HEK293T (cell line): ENCODE measurements around the gene CHD5.

ENCODE experiments used
- CTCF ChIA-PET: fragments of 350-600 bp; formaldehyde crosslinking; extraction: SDS; loops from one replicate; lab custom pipeline; 2021; ENCODE audit warnings: antibody characterized with exemption, inconsistent platforms; lab: Yijun Ruan, JAX
- POLR2A ChIA-PET: fragments of 350-600 bp; formaldehyde crosslinking; extraction: SDS; loops from one replicate; lab custom pipeline; 2020; ENCODE audit warnings: antibody characterized with exemption, inconsistent platforms; lab: Yijun Ruan, JAX
- DNase-seq: peaks from one replicate; pipeline ENCODE4 v3.0.0; 2012; ENCODE audit warnings: mixed read lengths; ENCODE audit errors: extremely low spot score
- ARNT ChIP-seq: fragments of 450-650 bp; IDR thresholded peaks from 2 replicates; pipeline ENCODE4 v1.6.1; 2017; ENCODE audit warnings: mild to moderate bottlenecking
- BHLHE40 ChIP-seq: fragments of 450-650 bp; IDR thresholded peaks from 2 replicates; pipeline ENCODE4 v1.6.1; 2016; ENCODE audit warnings: mild to moderate bottlenecking, moderate library complexity, borderline replicate concordance
- CTBP1 ChIP-seq: fragments of 450-650 bp; IDR thresholded peaks from 2 replicates; pipeline ENCODE4 v1.6.1; 2016; ENCODE audit warnings: borderline replicate concordance
- ELF4 ChIP-seq: fragments of 450-650 bp; IDR thresholded peaks from 2 replicates; pipeline ENCODE4 v1.6.1; 2017; ENCODE audit warnings: antibody characterized with exemption
- FOXA1 ChIP-seq: fragments of 450-650 bp; IDR thresholded peaks from 2 replicates; pipeline ENCODE4 v1.6.1; 2016; ENCODE audit warnings: mild to moderate bottlenecking
- FOXK2 ChIP-seq: fragments of 450-650 bp; IDR thresholded peaks from 2 replicates; pipeline ENCODE4 v1.6.1; 2016; ENCODE audit warnings: mild to moderate bottlenecking
- FOXM1 ChIP-seq: fragments of 450-650 bp; IDR thresholded peaks from 2 replicates; pipeline ENCODE4 v1.6.1; 2017; ENCODE audit warnings: mild to moderate bottlenecking, borderline replicate concordance
- HDGF ChIP-seq: fragments of 450-650 bp; IDR thresholded peaks from 2 replicates; pipeline ENCODE4 v1.6.1; 2017; ENCODE audit warnings: antibody characterized with exemption, borderline replicate concordance
- L3MBTL2 ChIP-seq: fragments of 450-650 bp; conservative IDR thresholded peaks from 2 replicates; pipeline ENCODE4 v1.6.1; 2016; ENCODE audit warnings: mild to moderate bottlenecking
- LEF1 ChIP-seq: fragments of 450-650 bp; IDR thresholded peaks from 2 replicates; pipeline ENCODE4 v1.6.1; 2017; ENCODE audit warnings: mild to moderate bottlenecking, borderline replicate concordance
- NFRKB ChIP-seq: fragments of 450-650 bp; IDR thresholded peaks from 2 replicates; pipeline ENCODE4 v1.6.1; 2016; ENCODE audit warnings: mild to moderate bottlenecking, moderate library complexity
- PKNOX1 ChIP-seq: fragments of 450-650 bp; IDR thresholded peaks from 2 replicates; pipeline ENCODE4 v1.6.1; 2016
- SP1 ChIP-seq: fragments of 450-650 bp; IDR thresholded peaks from 2 replicates; pipeline ENCODE4 v1.6.1; 2017
- SUZ12 ChIP-seq: fragments of 450-650 bp; IDR thresholded peaks from 2 replicates; pipeline ENCODE4 v1.6.1; 2016; ENCODE audit warnings: mild to moderate bottlenecking
- TARDBP ChIP-seq: fragments of 450-650 bp; IDR thresholded peaks from 2 replicates; pipeline ENCODE4 v1.6.1; 2016
- ZNF384 ChIP-seq: fragments of 450-650 bp; IDR thresholded peaks from 2 replicates; pipeline ENCODE4 v1.6.1; 2016

Gene CHD5

GRCh38 chr1:6134741-6135510, 45.2 kb downstream of the CHD5 start:
- ChIA-PET POLR2A (no interaction called here), CTCF (no interaction called here)
- no peak for DNase-seq
- no peak for TF ChIP-seq L3MBTL2
- no peak for TF ChIP-seq BHLHE40
- no peak for TF ChIP-seq HDGF
- no peak for TF ChIP-seq PKNOX1
- TF ChIP-seq ZNF384, result no peak
- no peak for TF ChIP-seq NFRKB
- TF ChIP-seq TARDBP, result no peak
- TF ChIP-seq ARNT, result no peak
- TF ChIP-seq FOXM1, result no peak
- no peak for TF ChIP-seq SUZ12
- TF ChIP-seq SP1, result no peak
- no peak for TF ChIP-seq FOXA1
- TF ChIP-seq CTBP1, result no peak
- no peak for TF ChIP-seq FOXK2
- no peak for TF ChIP-seq ELF4
- TF ChIP-seq LEF1, result no peak

GRCh38 chr1:6134206-6134605, 45.9 kb downstream of the CHD5 start:
- POLR2A ChIA-PET, result no interaction called here

GRCh38 chr1:6133146-6133895, 46.8 kb downstream of the CHD5 start:
- CTCF ChIA-PET, result no interaction called here
- DNase-seq, result no peak
- POLR2A ChIA-PET, result no interaction called here
- no peak for TF ChIP-seq LEF1

More at GRCh38 chr1:6134206-6134605, 45.9 kb downstream of the CHD5 start:
- no peak for TF ChIP-seq CTBP1
- no peak for TF ChIP-seq PKNOX1
- no peak for TF ChIP-seq NFRKB
- TF ChIP-seq FOXA1, result no peak
- TF ChIP-seq TARDBP, result no peak
- TF ChIP-seq ELF4, result no peak
- no peak for TF ChIP-seq LEF1
- TF ChIP-seq FOXK2, result no peak
- TF ChIP-seq FOXM1, result no peak
- TF ChIP-seq SP1, result no peak
- TF ChIP-seq BHLHE40, result no peak
- no peak for TF ChIP-seq L3MBTL2
- no peak for TF ChIP-seq HDGF
- TF ChIP-seq ZNF384, result no peak
- CTCF ChIA-PET, result no interaction called here
- no peak for DNase-seq

GRCh38 chr1:6131561-6131960, 48.6 kb downstream of the CHD5 start:
- no peak for TF ChIP-seq ELF4
- no peak for DNase-seq
- ChIA-PET CTCF (interaction anchor here (1.1 kb wide), 1 partner anchor 10 kb away, joined by 3 read pairs; no protein-coding TSS in a partner anchor), POLR2A (no interaction called here)

- no peak for TF ChIP-seq FOXM1
- TF ChIP-seq LEF1, result no peak
- TF ChIP-seq SP1, result no peak
- no peak for TF ChIP-seq ZNF384
- TF ChIP-seq ARNT, result no peak
- no peak for TF ChIP-seq CTBP1
- TF ChIP-seq FOXK2, result no peak
- TF ChIP-seq NFRKB, result no peak
- no peak for TF ChIP-seq PKNOX1
- TF ChIP-seq BHLHE40, result no peak
- no peak for TF ChIP-seq HDGF
- TF ChIP-seq ELF4, result no peak
- TF ChIP-seq FOXA1, result no peak
- no peak for TF ChIP-seq SUZ12
- DNase-seq, result no peak
- CTCF ChIA-PET, result interaction anchor here (0.8 kb wide), 1 partner anchor 74 kb away, joined by 3 read pairs; no protein-coding TSS in a partner anchor
- POLR2A ChIA-PET, result interaction anchor here (1.1 kb wide), 1 partner anchor 13 kb away, joined by 4 read pairs; no protein-coding TSS in a partner anchor
Observed at GRCh38 chr1:6130596-6130995, 49.5 kb downstream of the CHD5 start.

GRCh38 chr1:6130036-6130435, 50.1 kb downstream of the CHD5 start:
- no peak for TF ChIP-seq FOXM1
- TF ChIP-seq BHLHE40, result no peak
- no peak for TF ChIP-seq TARDBP
- TF ChIP-seq FOXA1, result no peak
- no peak for TF ChIP-seq ZNF384
- TF ChIP-seq SUZ12, result no peak
- no peak for TF ChIP-seq ELF4
- TF ChIP-seq FOXK2, result no peak
- no peak for TF ChIP-seq NFRKB
- CTCF ChIA-PET, result interaction anchor here (0.5 kb wide), 1 partner anchor 74 kb away, joined by 3 read pairs; no protein-coding TSS in a partner anchor

More at GRCh38 chr1:6130036-6130435, 50.1 kb downstream of the CHD5 start:
- POLR2A ChIA-PET, result interaction anchor here (1.1 kb wide), 1 partner anchor 13 kb away, joined by 4 read pairs; no protein-coding TSS in a partner anchor
- no peak for DNase-seq
